Measurements from ENCODE around the gene KLRG1. TPM values are rescaled to one million over a fixed set of nuclear protein-coding genes. Genes with fewer than 3 reads are reported as not detected.
A peak's percentile ranks its signal among the peaks of the same experiment; 100 is the strongest.

Gene KLRG1
- polyA plus RNA-seq, 1 donor: 2.4 TPM

DNA sequence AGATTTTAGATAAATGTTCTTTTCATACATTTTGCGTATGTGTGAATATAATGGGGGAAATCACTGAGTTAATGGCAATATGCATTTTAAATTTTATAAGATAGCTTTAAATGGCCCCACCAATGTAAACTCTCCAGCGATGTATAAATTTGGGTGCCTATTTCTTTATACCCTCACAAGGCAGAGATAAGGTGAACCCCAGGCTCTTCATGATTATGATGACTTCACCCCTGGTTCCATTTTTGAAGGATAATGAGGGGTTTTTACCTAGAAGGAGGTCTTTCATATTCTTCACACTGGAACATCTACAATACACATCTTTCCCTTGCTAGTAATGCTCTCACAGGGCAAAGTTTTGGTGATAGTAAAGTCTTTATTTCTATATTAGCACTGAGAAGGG lies 35.2 kb downstream of the KLRG1 start:
- Histone ChIP-seq H3K9me3 (ENCODE audit: control insufficient read depth, low read depth, low read length) (no peaks in the 10 kb centered on the region), H3K36me3 (ENCODE audit: control insufficient read depth, insufficient read depth, low read length) (no peaks in the 10 kb centered on the region), H3K27ac (ENCODE audit: low read length) (no peak overlapping the region), H3K4me3 (ENCODE audit: low read length) (no peak overlapping the region), H3K4me1 (ENCODE audit: control insufficient read depth, insufficient read depth, low read length) (no peaks in the 10 kb centered on the region), H3K27me3 (ENCODE audit: control insufficient read depth, insufficient read depth, low read length) (no peaks in the 10 kb centered on the region)
- DNase-seq: no peak
- WGBS (ENCODE audit: insufficient coverage, low lambda C conversion rate): no CpG with 5 or more reads among the region's 2 CpGs

DNA sequence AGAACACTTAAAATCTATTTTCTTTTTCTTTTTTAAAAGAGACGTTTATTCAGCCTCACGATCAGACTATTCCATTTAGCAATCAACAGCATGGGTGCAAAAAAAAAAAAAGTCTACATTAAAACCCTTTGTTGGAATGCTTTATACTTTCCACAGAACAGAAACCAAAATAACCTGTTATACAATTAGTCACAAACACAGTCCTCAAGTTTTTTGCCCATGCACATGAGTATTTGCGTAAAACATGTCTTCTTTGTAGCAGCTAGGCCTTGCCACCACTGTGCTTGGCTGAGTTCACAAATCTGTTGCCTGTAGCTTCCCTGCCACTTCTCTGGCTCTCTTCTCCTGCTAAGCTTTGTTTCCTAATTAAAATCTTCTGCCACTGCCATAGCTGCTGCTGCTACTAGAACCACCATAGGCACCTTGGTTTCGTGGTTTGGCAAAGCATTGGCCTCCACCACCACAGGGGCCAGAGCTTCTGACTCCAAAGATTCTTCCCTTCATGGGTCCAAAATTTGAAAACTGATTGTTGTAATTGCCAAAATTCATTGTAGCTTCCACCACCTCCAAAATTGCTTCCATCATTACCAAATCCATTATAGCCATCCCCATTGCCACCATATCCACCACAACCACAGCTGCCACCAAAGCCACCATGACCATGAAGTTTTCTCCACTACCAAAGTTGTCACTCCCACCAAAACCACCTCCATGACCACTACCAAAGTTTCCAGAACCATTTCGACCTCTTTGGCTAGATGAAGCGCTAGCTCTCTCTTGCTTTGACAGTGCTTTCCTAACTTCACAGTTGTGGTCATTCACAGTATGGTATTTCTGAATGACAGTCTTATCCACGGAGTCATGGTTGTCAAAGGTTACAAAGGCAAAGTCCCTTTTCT lies 38.1 kb downstream of the KLRG1 start:
- no peak overlapping the region for H3K27ac ChIP-seq (ENCODE audit: low read length)
- WGBS (ENCODE audit: insufficient coverage, low lambda C conversion rate): no CpG with 5 or more reads among the region's 7 CpGs
- H3K36me3 ChIP-seq (ENCODE audit: control insufficient read depth, insufficient read depth, low read length): no peaks in the 10 kb centered on the region
- H3K4me1 ChIP-seq (ENCODE audit: control insufficient read depth, insufficient read depth, low read length): no peaks in the 10 kb centered on the region
- H3K9me3 ChIP-seq (ENCODE audit: control insufficient read depth, low read depth, low read length): no peaks in the 10 kb centered on the region
- H3K4me3 ChIP-seq (ENCODE audit: low read length): no peak overlapping the region
- DNase-seq: no peak
- H3K27me3 ChIP-seq (ENCODE audit: control insufficient read depth, insufficient read depth, low read length): no peaks in the 10 kb centered on the region

GRCh38 chr12:9030776-9031175 lies 41.4 kb downstream of the KLRG1 start:
- WGBS (ENCODE audit: insufficient coverage, low lambda C conversion rate): no CpG with 5 or more reads among the region's 2 CpGs
- H3K27ac ChIP-seq (ENCODE audit: low read length): no peak overlapping the region
- no peak for DNase-seq
- H3K4me1 ChIP-seq (ENCODE audit: control insufficient read depth, insufficient read depth, low read length): no peaks in the 10 kb centered on the region
- no peak overlapping the region for H3K4me3 ChIP-seq (ENCODE audit: low read length)
- no peaks in the 10 kb centered on the region for H3K9me3 ChIP-seq (ENCODE audit: control insufficient read depth, low read depth, low read length)
- no peaks in the 10 kb centered on the region for H3K36me3 ChIP-seq (ENCODE audit: control insufficient read depth, insufficient read depth, low read length)
- no peaks in the 10 kb centered on the region for H3K27me3 ChIP-seq (ENCODE audit: control insufficient read depth, insufficient read depth, low read length)

DNA sequence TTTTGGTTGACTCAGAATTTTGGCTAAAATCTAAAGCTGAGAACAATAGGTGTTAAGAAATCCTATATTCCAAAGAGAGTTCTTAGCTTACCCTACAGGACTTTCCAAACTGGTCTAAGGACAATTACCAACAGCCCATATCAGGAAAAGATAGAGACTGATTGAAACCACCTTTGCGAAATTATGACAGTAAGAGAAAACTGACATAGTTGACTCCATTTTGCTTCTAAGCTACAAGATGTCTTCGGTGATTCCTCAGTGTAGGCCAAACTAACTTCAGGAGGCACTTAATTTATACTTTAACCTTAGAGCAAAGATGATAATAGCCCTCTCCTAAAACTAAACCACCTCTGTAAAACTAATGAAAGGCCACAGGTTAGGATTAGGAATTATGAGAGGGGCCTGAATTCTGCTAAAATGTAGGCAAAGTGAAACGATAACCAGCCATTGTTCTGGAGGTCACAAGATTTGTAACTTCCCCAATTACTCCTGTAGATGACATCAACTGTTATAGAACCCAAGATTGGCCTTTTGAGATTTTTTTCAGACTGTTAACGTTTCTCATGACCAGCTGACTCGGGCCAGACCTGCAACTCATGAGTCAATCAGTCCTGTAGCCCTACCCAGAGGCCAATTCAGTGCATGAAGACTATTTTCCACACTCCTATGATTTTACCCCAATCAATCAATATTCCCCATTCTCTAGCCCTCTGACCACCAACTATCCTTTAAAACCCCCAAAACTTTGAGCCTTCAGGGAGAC lies 43.0 kb downstream of the KLRG1 start:
- Histone ChIP-seq H3K9me3 (ENCODE audit: control insufficient read depth, low read depth, low read length) (no peaks in the 10 kb centered on the region), H3K27ac (ENCODE audit: low read length) (no peak overlapping the region), H3K36me3 (ENCODE audit: control insufficient read depth, insufficient read depth, low read length) (no peaks in the 10 kb centered on the region), H3K4me1 (ENCODE audit: control insufficient read depth, insufficient read depth, low read length) (no peaks in the 10 kb centered on the region), H3K27me3 (ENCODE audit: control insufficient read depth, insufficient read depth, low read length) (no peaks in the 10 kb centered on the region), H3K4me3 (ENCODE audit: low read length) (no peak overlapping the region)
- DNase-seq: no peak
- 77% methylated on average over 3 of the region's 5 CpGs for WGBS (ENCODE audit: insufficient coverage, low lambda C conversion rate)

- H3K27ac ChIP-seq (ENCODE audit: low read length): no peak overlapping the region
- H3K27me3 ChIP-seq (ENCODE audit: control insufficient read depth, insufficient read depth, low read length): no peaks in the 10 kb centered on the region
- DNase-seq: no peak
- no peaks in the 10 kb centered on the region for H3K9me3 ChIP-seq (ENCODE audit: control insufficient read depth, low read depth, low read length)
- no peak overlapping the region for H3K4me3 ChIP-seq (ENCODE audit: low read length)
- H3K36me3 ChIP-seq (ENCODE audit: control insufficient read depth, insufficient read depth, low read length): no peaks in the 10 kb centered on the region
- WGBS (ENCODE audit: insufficient coverage, low lambda C conversion rate): no CpG with 5 or more reads among the region's 2 CpGs
- H3K4me1 ChIP-seq (ENCODE audit: control insufficient read depth, insufficient read depth, low read length): no peaks in the 10 kb centered on the region
Measured at GRCh38 chr12:9033265-9033887, 44.0 kb downstream of the KLRG1 start.

DNA sequence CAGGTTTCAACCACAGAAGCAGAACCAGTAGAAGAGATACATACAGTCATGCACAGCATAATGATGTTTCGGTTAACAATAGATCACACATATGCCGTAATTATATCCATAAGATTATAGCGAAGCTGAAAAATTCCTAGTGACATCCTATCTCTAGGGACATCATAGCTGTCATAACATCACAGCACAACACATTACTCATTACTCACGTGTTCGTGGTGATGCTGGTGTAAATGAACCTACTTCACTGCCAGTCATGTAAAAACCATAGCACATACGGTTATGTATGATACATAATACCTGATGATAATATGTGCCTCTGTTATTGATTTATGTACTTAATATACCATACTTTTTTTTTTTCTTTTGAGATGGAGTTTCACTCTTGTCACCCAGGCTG lies 44.7 kb downstream of the KLRG1 start:
- Histone ChIP-seq H3K36me3 (ENCODE audit: control insufficient read depth, insufficient read depth, low read length) (no peaks in the 10 kb centered on the region), H3K9me3 (ENCODE audit: control insufficient read depth, low read depth, low read length) (no peaks in the 10 kb centered on the region), H3K4me3 (ENCODE audit: low read length) (no peak overlapping the region), H3K4me1 (ENCODE audit: control insufficient read depth, insufficient read depth, low read length) (no peaks in the 10 kb centered on the region), H3K27ac (ENCODE audit: low read length) (no peak overlapping the region), H3K27me3 (ENCODE audit: control insufficient read depth, insufficient read depth, low read length) (no peaks in the 10 kb centered on the region)
- 95% methylated on average over 4 of the region's 6 CpGs for WGBS (ENCODE audit: insufficient coverage, low lambda C conversion rate)
- no peak for DNase-seq

DNA sequence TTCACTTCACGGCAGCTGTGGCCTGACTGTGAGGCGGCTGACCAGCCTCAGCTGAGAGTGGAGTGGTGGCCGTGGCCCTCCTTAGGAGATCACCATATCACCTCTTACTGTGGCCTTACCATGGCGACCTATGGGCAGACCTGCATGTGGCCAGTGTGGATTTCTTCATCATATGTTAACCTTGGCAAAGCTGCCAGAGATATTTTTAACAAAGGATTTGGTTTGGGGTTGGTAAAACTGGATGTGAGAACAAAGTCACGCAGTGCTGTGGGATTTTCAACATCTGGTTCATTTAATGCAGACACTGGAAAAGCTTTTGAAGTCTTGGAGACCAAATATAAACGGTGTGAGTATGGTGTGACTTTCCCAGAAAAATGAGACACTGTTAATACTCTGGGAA lies 46.9 kb downstream of the KLRG1 start:
- H3K4me3 ChIP-seq (ENCODE audit: low read length): no peak overlapping the region
- no peaks in the 10 kb centered on the region for H3K36me3 ChIP-seq (ENCODE audit: control insufficient read depth, insufficient read depth, low read length)
- 60% methylated on average over 1 of the region's 6 CpGs for WGBS (ENCODE audit: insufficient coverage, low lambda C conversion rate)
- no peaks in the 10 kb centered on the region for H3K9me3 ChIP-seq (ENCODE audit: control insufficient read depth, low read depth, low read length)
- no peaks in the 10 kb centered on the region for H3K27me3 ChIP-seq (ENCODE audit: control insufficient read depth, insufficient read depth, low read length)
- H3K4me1 ChIP-seq (ENCODE audit: control insufficient read depth, insufficient read depth, low read length): no peaks in the 10 kb centered on the region
- no peak for DNase-seq
- no peak overlapping the region for H3K27ac ChIP-seq (ENCODE audit: low read length)

GRCh38 chr12:9037431-9037830 lies 48.1 kb downstream of the KLRG1 start:
- no CpG with 5 or more reads among the region's 3 CpGs for WGBS (ENCODE audit: insufficient coverage, low lambda C conversion rate)

GRCh38 chr12:9039397-9039977 lies 50.1 kb downstream of the KLRG1 start:
- 6% methylated on average over 2 of the region's 3 CpGs for WGBS (ENCODE audit: insufficient coverage, low lambda C conversion rate)
- Histone ChIP-seq H3K36me3 (ENCODE audit: control insufficient read depth, insufficient read depth, low read length) (no peaks in the 10 kb centered on the region), H3K27ac (ENCODE audit: low read length) (no peak overlapping the region), H3K9me3 (ENCODE audit: control insufficient read depth, low read depth, low read length) (no peaks in the 10 kb centered on the region), H3K27me3 (ENCODE audit: control insufficient read depth, insufficient read depth, low read length) (no peaks in the 10 kb centered on the region), H3K4me3 (ENCODE audit: low read length) (no peak overlapping the region), H3K4me1 (ENCODE audit: control insufficient read depth, insufficient read depth, low read length) (no peaks in the 10 kb centered on the region)
- peak; percentile 22 to 48 for DNase-seq

More at GRCh38 chr12:9037431-9037830, 48.1 kb downstream of the KLRG1 start:
- H3K9me3 ChIP-seq (ENCODE audit: control insufficient read depth, low read depth, low read length): no peaks in the 10 kb centered on the region
- no peak for DNase-seq
- H3K4me1 ChIP-seq (ENCODE audit: control insufficient read depth, insufficient read depth, low read length): no peaks in the 10 kb centered on the region
- H3K36me3 ChIP-seq (ENCODE audit: control insufficient read depth, insufficient read depth, low read length): no peaks in the 10 kb centered on the region
- no peak overlapping the region for H3K4me3 ChIP-seq (ENCODE audit: low read length)
- no peaks in the 10 kb centered on the region for H3K27me3 ChIP-seq (ENCODE audit: control insufficient read depth, insufficient read depth, low read length)
- no peak overlapping the region for H3K27ac ChIP-seq (ENCODE audit: low read length)

GRCh38 chr12:9040484-9041186 lies 51.3 kb downstream of the KLRG1 start:
- H3K27me3 ChIP-seq (ENCODE audit: control insufficient read depth, insufficient read depth, low read length): no peaks in the 10 kb centered on the region
- H3K4me1 ChIP-seq (ENCODE audit: control insufficient read depth, insufficient read depth, low read length): no peaks in the 10 kb centered on the region
- no peak overlapping the region for H3K4me3 ChIP-seq (ENCODE audit: low read length)
- 73% methylated on average over 2 of the region's 5 CpGs for WGBS (ENCODE audit: insufficient coverage, low lambda C conversion rate)
- H3K27ac ChIP-seq (ENCODE audit: low read length): no peak overlapping the region
- no peaks in the 10 kb centered on the region for H3K36me3 ChIP-seq (ENCODE audit: control insufficient read depth, insufficient read depth, low read length)
- no peaks in the 10 kb centered on the region for H3K9me3 ChIP-seq (ENCODE audit: control insufficient read depth, low read depth, low read length)
- no peak for DNase-seq

All from large intestine (tissue), 3 donors.